Mucosa of descending colon (tissue), 3 donors: ENCODE measurements around the gene C1QA. TPM values are rescaled to one million over a fixed set of nuclear protein-coding genes. Genes with fewer than 3 reads are reported as not detected.
"Not testable (repeated sequence)": the region's sequence is repeated elsewhere in the genome, so short reads cannot be mapped to it uniquely, and the experiment has no call there.

Experiments used
- ATAC-seq: fragments of 200-7000 bp; cut with Tn5 transposase; one replicate; pipeline ENCODE4 v1.9.1; 2020; ENCODE audit warnings: mild to moderate bottlenecking, moderate library complexity
- DNase-seq, 3 donors: peaks; one replicate each; pipeline ENCODE4 v3.0.0-alpha.2; 2020
- H3K36me3 ChIP-seq: fragments of 200-600 bp; one replicate; pipeline ENCODE4 v1.8.0; 2021; ENCODE audit warnings: low read depth, mild to moderate bottlenecking
- H3K4me1 ChIP-seq: fragments of 200-600 bp; one replicate; pipeline ENCODE4 v1.8.0; 2021; ENCODE audit warnings: low read depth, mild to moderate bottlenecking
- H3K4me3 ChIP-seq: fragments of 200-600 bp; one replicate; pipeline ENCODE4 v1.8.0; 2021; ENCODE audit warnings: mild to moderate bottlenecking
- H3K9me3 ChIP-seq: fragments of 200-600 bp; one replicate; pipeline ENCODE4 v1.8.0; 2021; ENCODE audit warnings: mild to moderate bottlenecking
- CTCF ChIP-seq: fragments of 200-600 bp; IDR thresholded peaks from one replicate; pipeline ENCODE4 v1.8.0; 2022; ENCODE audit warnings: antibody characterized with exemption, mild to moderate bottlenecking
- intact Hi-C, 2 donors: fragments of 100-400 bp; cut with DNase I in 1 of 2; cut with micrococcal nuclease in 1 of 2; formaldehyde crosslinking; loops; one replicate each; pipeline versions ENCODE4 v1.11.0 to v1.11.1; 2022; cut with DNase I, micrococcal nuclease
- total RNA-seq, 3 donors: library from RNA; stranded (reverse); fragmentation: NEBNext Ultra II Directional in 2 of 3; extraction: Animal tissue kit (Norgen Biotek cat#: 25700) in 2 of 3; gene quantifications; one replicate each; pipeline versions ENCODE4 v1.2.1 to v1.2.4, GENCODE V29; 2021 to 2023
- donor health status: DM: no; HTN: no; CAD: no; lungs with moderate emphysema.
- donor health status: DM: no; HTN: no; CAD: no.
- donor health status: DM: no; HTN: yes; CAD: no.

Gene C1QA
- total RNA-seq, 3 donors from 2014 or later: 30.1 to 167 (median 134) TPM

DNA sequence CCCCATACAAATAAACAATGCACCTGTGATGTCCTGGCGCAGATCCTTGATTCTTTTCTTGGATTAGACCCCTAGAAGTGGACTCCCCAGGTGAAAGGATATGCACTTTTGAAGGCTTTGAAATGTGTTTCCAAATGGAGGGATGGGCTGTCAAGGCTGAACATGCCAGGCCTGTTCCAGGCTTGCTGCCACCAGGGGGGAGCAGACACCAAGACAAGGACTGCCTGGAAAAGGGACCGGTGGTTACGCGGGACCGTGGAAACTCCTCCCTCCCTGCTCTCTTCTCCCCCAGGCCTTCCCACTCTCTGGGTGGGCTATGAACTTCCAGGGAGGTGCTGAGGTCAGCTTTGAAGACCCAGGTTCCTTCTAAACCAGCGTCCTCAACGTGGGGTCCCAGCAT lies 29.3 kb downstream of the C1QA start:
- H3K4me3 ChIP-seq: no peak overlapping the region
- intact Hi-C loops: no loop called here
- ATAC-seq (peak; percentile 53), DNase-seq (peak in 2 of 3 donors; percentile 69 to 72)
- H3K9me3 ChIP-seq: no peaks in the 10 kb centered on the region
- H3K36me3 ChIP-seq: no peaks in the 10 kb centered on the region
- no peaks in the 10 kb centered on the region for H3K4me1 ChIP-seq
- no peak for TF ChIP-seq CTCF

GRCh38 chr1:22666412-22666811 lies 30.0 kb downstream of the C1QA start:
- H3K9me3 ChIP-seq: no peaks in the 10 kb centered on the region
- no peaks in the 10 kb centered on the region for H3K36me3 ChIP-seq
- TF ChIP-seq CTCF: no peak
- ATAC-seq (no peak), DNase-seq (no peak)
- intact Hi-C loops: no loop called here
- no peak overlapping the region for H3K4me3 ChIP-seq
- H3K4me1 ChIP-seq: no peaks in the 10 kb centered on the region

- intact Hi-C loops, H3K9me3 ChIP-seq, H3K4me3 ChIP-seq, H3K4me1 ChIP-seq, ATAC-seq, DNase-seq, H3K36me3 ChIP-seq: not testable (repeated sequence)
These were observed 32.4 kb downstream of the C1QA start for GRCh38 chr1:22668840-22669239.

DNA sequence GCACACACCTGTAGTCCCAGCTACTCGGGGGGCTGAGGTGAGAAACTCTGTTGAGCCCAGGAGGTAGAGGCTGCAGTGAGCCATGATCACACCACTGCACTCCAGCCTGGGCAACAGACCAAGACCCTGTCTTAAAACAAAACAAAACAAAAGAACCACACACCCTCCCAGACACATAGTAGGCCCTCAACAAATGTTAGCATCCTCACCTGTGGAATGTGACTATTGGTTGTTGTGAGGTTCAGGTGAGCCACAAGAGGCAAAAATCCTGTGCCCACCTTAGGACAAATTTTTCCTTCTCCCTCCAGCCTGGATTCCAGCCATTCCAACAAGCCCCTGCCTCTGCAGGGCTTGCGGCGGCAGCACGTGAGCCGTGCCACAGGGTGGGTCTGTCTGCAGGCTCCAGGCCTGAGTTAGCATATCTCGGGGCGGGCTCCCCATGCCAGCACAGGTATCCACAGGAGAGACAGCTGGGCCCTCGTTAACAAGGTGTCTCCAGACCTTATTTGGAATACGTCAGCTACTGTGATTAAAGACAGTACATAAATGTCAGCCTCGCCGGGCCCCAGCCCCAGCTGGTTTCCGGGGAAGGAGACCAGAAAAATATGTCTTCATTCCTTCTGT lies 34.0 kb downstream of the C1QA start:
- no peak for TF ChIP-seq CTCF
- intact Hi-C loops: no loop called here
- no peak for ATAC-seq
- H3K9me3 ChIP-seq: no peaks in the 10 kb centered on the region
- no peaks in the 10 kb centered on the region for H3K36me3 ChIP-seq
- no peak overlapping the region for H3K4me3 ChIP-seq
- H3K4me1 ChIP-seq: no peaks in the 10 kb centered on the region
- no peak for DNase-seq

GRCh38 chr1:22671999-22672398 lies 35.6 kb downstream of the C1QA start:
- no peaks in the 10 kb centered on the region for H3K9me3 ChIP-seq
- no peaks in the 10 kb centered on the region for H3K4me1 ChIP-seq
- no peak for DNase-seq
- intact Hi-C loops: no loop called here
- no peaks in the 10 kb centered on the region for H3K36me3 ChIP-seq
- no peak overlapping the region for H3K4me3 ChIP-seq
- TF ChIP-seq CTCF: no peak
- no peak for ATAC-seq

- DNase-seq (peak in 2 of 3 donors; percentile 83 to 94), ATAC-seq (peak; percentile 76)
- H3K36me3 ChIP-seq: no peaks in the 10 kb centered on the region
- H3K4me1 ChIP-seq: no peaks in the 10 kb centered on the region
- H3K9me3 ChIP-seq: no peaks in the 10 kb centered on the region
- peak; percentile 51 for TF ChIP-seq CTCF
- intact Hi-C loops: no loop called here
- H3K4me3 ChIP-seq: no peak overlapping the region
These were observed 37.3 kb downstream of the C1QA start for GRCh38 chr1:22673486-22674409.
